ENCODE results near the gene S100PBP. TPM values are rescaled to one million over a fixed set of nuclear protein-coding genes. Genes with fewer than 3 reads are reported as not detected.

S100PBP gene
- polyA plus RNA-seq, 2 of the 4 experiments (the other 2 are of a cell fraction), result 16.1 to 41.9 TPM

DNA sequence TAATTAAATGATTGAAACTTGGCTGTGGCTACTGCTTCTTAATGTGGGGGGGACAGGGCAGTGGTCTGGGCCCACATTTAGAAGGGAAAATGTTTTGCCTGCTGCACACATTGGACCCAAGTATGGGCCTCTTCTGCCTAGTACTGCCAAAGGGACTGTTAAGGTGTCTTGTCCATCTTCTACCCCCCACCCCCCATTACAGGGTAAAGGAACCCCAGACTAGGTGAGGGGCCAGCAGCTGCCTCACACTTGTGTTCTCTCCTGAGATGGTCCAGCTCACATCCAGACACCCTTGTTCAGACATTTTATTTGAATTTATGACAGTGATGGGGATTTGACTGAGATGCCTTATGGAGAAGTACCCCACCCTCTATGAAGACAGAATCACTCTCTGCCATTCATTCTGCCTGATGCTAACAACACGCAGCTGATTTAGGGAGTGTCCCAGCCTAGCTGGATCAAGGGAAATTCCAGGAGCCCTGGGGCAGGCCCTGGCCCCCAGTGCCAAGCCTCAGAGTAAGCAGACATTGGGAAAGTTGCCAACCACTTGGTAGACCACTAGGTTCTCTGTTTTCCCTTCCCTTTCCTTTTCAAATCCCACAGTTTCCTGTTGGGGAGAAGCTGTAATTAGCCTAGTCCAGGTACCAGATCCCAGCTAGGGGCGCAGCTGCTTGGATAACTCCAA lies 42.4 kb upstream of the S100PBP start:
- POLR2A ChIA-PET, result interaction anchor here (0.5 to 2.0 kb wide), 5 partner anchors 14 to 482 kb away, joined by 3 to 8 read pairs (median 3); no protein-coding TSS in a partner anchor
- ATAC-seq (peak in 1 of 2 experiments; percentile 22; a peak in 3 of 6 replicates), FAIRE-seq (no peak)

DNA sequence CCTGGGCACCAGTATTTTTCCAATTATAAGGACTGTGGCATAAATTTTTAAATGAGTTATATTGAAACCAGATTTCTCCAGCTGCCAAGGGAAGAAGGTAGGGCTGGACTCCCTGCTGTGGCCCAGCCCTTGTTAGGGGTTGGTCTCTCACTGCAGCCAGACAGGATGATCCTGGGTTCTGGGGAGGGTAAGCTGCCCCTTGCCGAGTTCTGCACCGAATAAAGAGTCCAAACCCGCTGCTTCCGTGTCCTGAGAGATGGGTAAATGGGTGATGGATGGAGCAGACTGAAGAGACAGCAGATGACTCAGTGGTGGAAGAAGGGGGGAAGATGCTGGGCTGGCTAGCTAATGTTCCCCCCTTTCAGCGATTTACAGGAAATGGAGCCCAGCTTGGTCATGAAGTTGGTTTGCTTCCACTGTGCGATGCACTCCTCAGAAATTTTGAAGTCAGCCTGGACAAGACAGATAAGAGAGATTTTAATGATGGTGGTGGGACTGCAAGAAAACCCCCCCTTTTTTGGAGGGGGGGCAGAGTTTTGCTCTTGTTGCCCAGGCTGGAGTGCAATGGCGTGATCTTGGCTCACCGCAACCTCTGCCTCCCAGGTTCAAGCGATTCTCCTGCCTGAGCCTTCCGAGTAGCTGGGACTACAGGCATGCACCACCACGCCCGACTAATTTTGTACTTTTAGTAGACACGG lies 41.7 kb upstream of the S100PBP start:
- H3K27ac ChIP-seq, result peak overlapping the region; percentile 61 to 80
- DNase-seq (ENCODE audit: low read depth in 1 of 2, low spot score in 1 of 2) (peak in 1 of 2 experiments; percentile 37), FAIRE-seq (no peak), ATAC-seq (peak in 1 of 2 experiments; percentile 6; a peak in 1 of 6 replicates)
- peaks cover 54% of the 10 kb centered on the region for H3K4me1 ChIP-seq
- TF ChIP-seq RNF2 (IDR thresholded peaks at IDR 0.05; ENCODE audit: borderline replicate concordance, low read depth) (no peak), RFX5 (IDR thresholded peaks at IDR 0.05) (no peak), HOXB5 (CRISPR knock-in tag; IDR thresholded peaks at IDR 0.05) (no peak), CHD4 (IDR thresholded peaks at IDR 0.05; ENCODE audit: borderline replicate concordance) (no peak), KDM5A (IDR thresholded peaks at IDR 0.05) (no peak), HOXB13 (CRISPR knock-in tag; IDR thresholded peaks at IDR 0.05; ENCODE audit: low read depth) (no peak), TFCP2L1 (CRISPR knock-in tag; IDR thresholded peaks at IDR 0.05) (no peak), FOSL2 (IDR thresholded peaks at IDR 0.05) (no peak), FOSL2 (CRISPR knock-in tag; IDR thresholded peaks at IDR 0.05) (no peak), NR3C1 (IDR thresholded peaks at IDR 0.05) (no peak), ZNF302 (CRISPR knock-in tag; IDR thresholded peaks at IDR 0.05) (no peak), EHF (CRISPR knock-in tag; IDR thresholded peaks at IDR 0.05) (no peak), ESRRA (IDR thresholded peaks at IDR 0.05; ENCODE audit: borderline replicate concordance, low read length) (no peak), POLR2A (IDR thresholded peaks at IDR 0.05; ENCODE audit: low read length) (no peak)
- TF ChIP-seq, protein P1, sequence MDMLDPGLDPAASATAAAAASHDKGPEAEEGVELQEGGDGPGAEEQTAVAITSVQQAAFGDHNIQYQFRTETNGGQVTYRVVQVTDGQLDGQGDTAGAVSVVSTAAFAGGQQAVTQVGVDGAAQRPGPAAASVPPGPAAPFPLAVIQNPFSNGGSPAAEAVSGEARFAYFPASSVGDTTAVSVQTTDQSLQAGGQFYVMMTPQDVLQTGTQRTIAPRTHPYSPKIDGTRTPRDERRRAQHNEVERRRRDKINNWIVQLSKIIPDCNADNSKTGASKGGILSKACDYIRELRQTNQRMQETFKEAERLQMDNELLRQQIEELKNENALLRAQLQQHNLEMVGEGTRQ (IDR thresholded peaks at IDR 0.05), result no peak
- TF ChIP-seq, protein P2, sequence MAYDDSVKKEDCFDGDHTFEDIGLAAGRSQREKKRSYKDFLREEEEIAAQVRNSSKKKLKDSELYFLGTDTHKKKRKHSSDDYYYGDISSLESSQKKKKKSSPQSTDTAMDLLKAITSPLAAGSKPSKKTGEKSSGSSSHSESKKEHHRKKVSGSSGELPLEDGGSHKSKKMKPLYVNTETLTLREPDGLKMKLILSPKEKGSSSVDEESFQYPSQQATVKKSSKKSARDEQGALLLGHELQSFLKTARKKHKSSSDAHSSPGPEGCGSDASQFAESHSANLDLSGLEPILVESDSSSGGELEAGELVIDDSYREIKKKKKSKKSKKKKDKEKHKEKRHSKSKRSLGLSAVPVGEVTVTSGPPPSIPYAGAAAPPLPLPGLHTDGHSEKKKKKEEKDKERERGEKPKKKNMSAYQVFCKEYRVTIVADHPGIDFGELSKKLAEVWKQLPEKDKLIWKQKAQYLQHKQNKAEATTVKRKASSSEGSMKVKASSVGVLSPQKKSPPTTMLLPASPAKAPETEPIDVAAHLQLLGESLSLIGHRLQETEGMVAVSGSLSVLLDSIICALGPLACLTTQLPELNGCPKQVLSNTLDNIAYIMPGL (CRISPR knock-in tag; IDR thresholded peaks at IDR 0.05; ENCODE audit: borderline replicate concordance), result no peak
- TF ChIP-seq, protein P3, sequence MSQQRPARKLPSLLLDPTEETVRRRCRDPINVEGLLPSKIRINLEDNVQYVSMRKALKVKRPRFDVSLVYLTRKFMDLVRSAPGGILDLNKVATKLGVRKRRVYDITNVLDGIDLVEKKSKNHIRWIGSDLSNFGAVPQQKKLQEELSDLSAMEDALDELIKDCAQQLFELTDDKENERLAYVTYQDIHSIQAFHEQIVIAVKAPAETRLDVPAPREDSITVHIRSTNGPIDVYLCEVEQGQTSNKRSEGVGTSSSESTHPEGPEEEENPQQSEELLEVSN (IDR thresholded peaks at IDR 0.05; ENCODE audit: borderline replicate concordance, low read depth), result no peak
- TF ChIP-seq, protein P4, sequence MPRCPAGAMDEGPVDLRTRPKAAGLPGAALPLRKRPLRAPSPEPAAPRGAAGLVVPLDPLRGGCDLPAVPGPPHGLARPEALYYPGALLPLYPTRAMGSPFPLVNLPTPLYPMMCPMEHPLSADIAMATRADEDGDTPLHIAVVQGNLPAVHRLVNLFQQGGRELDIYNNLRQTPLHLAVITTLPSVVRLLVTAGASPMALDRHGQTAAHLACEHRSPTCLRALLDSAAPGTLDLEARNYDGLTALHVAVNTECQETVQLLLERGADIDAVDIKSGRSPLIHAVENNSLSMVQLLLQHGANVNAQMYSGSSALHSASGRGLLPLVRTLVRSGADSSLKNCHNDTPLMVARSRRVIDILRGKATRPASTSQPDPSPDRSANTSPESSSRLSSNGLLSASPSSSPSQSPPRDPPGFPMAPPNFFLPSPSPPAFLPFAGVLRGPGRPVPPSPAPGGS (IDR thresholded peaks at IDR 0.05), result no peak
- TF ChIP-seq, protein P5, sequence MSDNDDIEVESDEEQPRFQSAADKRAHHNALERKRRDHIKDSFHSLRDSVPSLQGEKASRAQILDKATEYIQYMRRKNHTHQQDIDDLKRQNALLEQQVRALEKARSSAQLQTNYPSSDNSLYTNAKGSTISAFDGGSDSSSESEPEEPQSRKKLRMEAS (IDR thresholded peaks at IDR 0.05), result no peak
- peak overlapping the region; percentile 58 for H3K4me2 ChIP-seq
- no peaks in the 10 kb centered on the region for H3K9me3 ChIP-seq
- 64% methylated on average over 13 of the region's 13 CpGs for WGBS (ENCODE audit: missing lambda C conversion rate)
- no peak overlapping the region for H3K4me3 ChIP-seq
- ChIA-PET POLR2A (interaction anchor here (0.5 to 2.0 kb wide), 5 partner anchors 13 to 481 kb away, joined by 3 to 8 read pairs (median 3); no protein-coding TSS in a partner anchor), CTCF (interaction anchor here (0.6 to 17.1 kb wide), 8 partner anchors 7 to 311 kb away, joined by 3 to 383 read pairs (median 8); partner anchors contain the start of gene SYNC)

More for the DNA sequence above, 42.4 kb upstream of the S100PBP start:
- H3K4me3 ChIP-seq, result no peak overlapping the region
- peaks cover 61% of the 10 kb centered on the region for H3K4me1 ChIP-seq
- peak in 1 of 2 experiments; percentile 60 for DNase-seq (ENCODE audit: low read depth in 1 of 2, low spot score in 1 of 2)
- CTCF ChIA-PET, result interaction anchor here (0.5 to 17.1 kb wide), 13 partner anchors 8 to 329 kb away, joined by 3 to 383 read pairs (median 4); partner anchors contain the start of gene SYNC
- 39% methylated on average over 2 of the region's 2 CpGs for WGBS (ENCODE audit: missing lambda C conversion rate)
- H3K9me3 ChIP-seq, result no peaks in the 10 kb centered on the region
- TF ChIP-seq RARB (CRISPR knock-in tag; IDR thresholded peaks at IDR 0.05), result no peak
- TF ChIP-seq EHMT2 (IDR thresholded peaks at IDR 0.05; ENCODE audit: low read depth), result no peak
- TF ChIP-seq POLR2AphosphoS2 (conservative IDR thresholded peaks at IDR 0.05; ENCODE audit: low read length), result no peak
- 0 out of 5 replicates have a peak, but pooled peaks of 1 of the 2 experiments have one; percentile 6 for TF ChIP-seq JUN (IDR thresholded peaks at IDR 0.05)
- no peak for TF ChIP-seq RCOR1 (IDR thresholded peaks at IDR 0.05; ENCODE audit: low read depth, low read length)
- peak overlapping the region; percentile 58 for H3K4me2 ChIP-seq
- peak overlapping the region; percentile 61 to 80 for H3K27ac ChIP-seq

Data from A549 (cell line).